GM13977 (cell line): ENCODE data around the gene CCN2.

ENCODE experiments used
- DNase-seq: peaks from one replicate; pipeline ENCODE4 v3.0.0; 2012; ENCODE audit warnings: low spot score
- CTCF ChIP-seq: IDR thresholded peaks from 2 replicates; pipeline ENCODE4 v1.5.1; 2012; ENCODE audit warnings: mild to moderate bottlenecking, control low read depth; ENCODE audit not compliant: insufficient read depth; ENCODE audit errors: extremely low read depth, missing control alignments
- in situ Hi-C: fragments of 300-500 bp; cut with MboI; formaldehyde crosslinking; loops from one replicate; pipeline ENCODE4 v1.12.0; 2022; ENCODE audit warnings: low sequenced_read_pairs, low pct_unique_long_range_greater_than_20kb, mixed read lengths, inconsistent platforms; ENCODE audit not compliant: unreplicated experiment

Gene CCN2

GRCh38 chr6:131979515-131980337 is 28.6 kb upstream of the CCN2 start:
- DNase-seq, result no peak
- in situ Hi-C loops, result no loop called here

GRCh38 chr6:131978522-131978921 is 27.4 kb upstream of the CCN2 start:
- no peak for DNase-seq
- in situ Hi-C loops, result no loop called here
- TF ChIP-seq CTCF, result no peak

More at GRCh38 chr6:131979515-131980337, 28.6 kb upstream of the CCN2 start:
- TF ChIP-seq CTCF, result no peak

GRCh38 chr6:131976545-131977061 is 25.4 kb upstream of the CCN2 start:
- no peak for DNase-seq
- in situ Hi-C loops, result no loop called here
- TF ChIP-seq CTCF, result no peak

GRCh38 chr6:131972741-131973140 is 21.6 kb upstream of the CCN2 start:
- TF ChIP-seq CTCF, result no peak
- in situ Hi-C loops, result no loop called here
- DNase-seq, result no peak

GRCh38 chr6:131970076-131970859 is 19.1 kb upstream of the CCN2 start:
- no peak for DNase-seq
- no peak for TF ChIP-seq CTCF
- in situ Hi-C loops, result no loop called here

- in situ Hi-C loops, result no loop called here
- no peak for TF ChIP-seq CTCF
- no peak for DNase-seq
These were observed 17.5 kb upstream of the CCN2 start for GRCh38 chr6:131968656-131969055.
